Neutrophil (primary cell): ENCODE data around the gene ASPSCR1.

ENCODE experiments used
- H3K27ac ChIP-seq: fragments of 200-600 bp; sonication (generic); 2 replicates; pipeline ENCODE4 v1.5.1; 2016; ENCODE audit warnings: mild to moderate bottlenecking, moderate library complexity
- H3K27me3 ChIP-seq: fragments of 200-600 bp; sonication (generic); 2 replicates; pipeline ENCODE4 v1.6.0; 2016; ENCODE audit warnings: mild to moderate bottlenecking
- H3K36me3 ChIP-seq: fragments of 200-600 bp; sonication (generic); 2 replicates; pipeline ENCODE4 v1.5.1; 2017
- H3K4me1 ChIP-seq, 2 experiments: fragments of 200-600 bp in 1 of 2; sonication (generic) in 1 of 2; 1 replicate in 1 of 2; 2 replicates in 1 of 2; pipeline versions ENCODE4 v1.5.1 to v1.6.1; 2013 to 2016; ENCODE audit warnings: low read depth in 1 of 2, low read length in 1 of 2, mild to moderate bottlenecking in 1 of 2, moderate library complexity in 1 of 2; ENCODE audit not compliant: control insufficient read depth in 1 of 2, insufficient read depth in 1 of 2
- H3K4me3 ChIP-seq, 2 experiments: fragments of 200-600 bp in 1 of 2; sonication (generic) in 1 of 2; 1 replicate in 1 of 2; 2 replicates in 1 of 2; pipeline ENCODE4 v1.5.1; 2013 to 2016; ENCODE audit warnings: low read depth in 1 of 2, low read length in 1 of 2, mild to moderate bottlenecking in 1 of 2, moderate library complexity in 1 of 2
- H3K9me3 ChIP-seq: fragments of 200-600 bp; sonication (generic); 2 replicates; pipeline ENCODE4 v1.5.1; 2016
- CTCF ChIP-seq: fragments of 200-600 bp; sonication (generic); IDR thresholded peaks from 2 replicates; pipeline ENCODE4 v1.5.1; 2016; ENCODE audit warnings: antibody characterized with exemption

Gene ASPSCR1

GRCh38 chr17:82061047-82061925, 83.9 kb downstream of the ASPSCR1 start:
- H3K9me3 ChIP-seq = no peaks in the 10 kb centered on the region
- H3K27me3 ChIP-seq = no peaks in the 10 kb centered on the region
- H3K4me3 ChIP-seq = no peak overlapping the region
- H3K36me3 ChIP-seq = peaks cover 73% of the 10 kb centered on the region
- TF ChIP-seq CTCF = no peak
- no peak overlapping the region for H3K27ac ChIP-seq
- H3K4me1 ChIP-seq = peaks cover 16% of the 10 kb centered on the region in 2 experiments

- Histone ChIP-seq H3K9me3 (no peaks in the 10 kb centered on the region), H3K36me3 (peaks cover 63% of the 10 kb centered on the region), H3K4me1 (peaks cover 16% of the 10 kb centered on the region in 2 experiments), H3K27me3 (no peaks in the 10 kb centered on the region), H3K4me3 (no peak overlapping the region), H3K27ac (no peak overlapping the region)
- no peak for TF ChIP-seq CTCF
Observed at GRCh38 chr17:82062076-82062983, 84.9 kb downstream of the ASPSCR1 start.

GRCh38 chr17:82062984-82063368, 85.5 kb downstream of the ASPSCR1 start:
- Histone ChIP-seq H3K36me3 (peaks cover 56% of the 10 kb centered on the region), H3K4me3 (no peak overlapping the region), H3K27ac (no peak overlapping the region), H3K27me3 (no peaks in the 10 kb centered on the region), H3K9me3 (no peaks in the 10 kb centered on the region), H3K4me1 (peaks cover 16% of the 10 kb centered on the region in 2 experiments)
- TF ChIP-seq CTCF = no peak

- no peak overlapping the region for H3K4me3 ChIP-seq
- no peaks in the 10 kb centered on the region for H3K27me3 ChIP-seq
- H3K9me3 ChIP-seq = no peaks in the 10 kb centered on the region
- TF ChIP-seq CTCF = no peak
- H3K27ac ChIP-seq = no peak overlapping the region
- H3K4me1 ChIP-seq = peaks cover 16% of the 10 kb centered on the region in 2 experiments
- peaks cover 49% of the 10 kb centered on the region for H3K36me3 ChIP-seq
Observed at GRCh38 chr17:82063424-82064415, 86.3 kb downstream of the ASPSCR1 start.
